OCI-LY1 (cell line): ENCODE measurements around the gene CDY2A.
"Not testable (repeated sequence)": the region's sequence is repeated elsewhere in the genome, so short reads cannot be mapped to it uniquely, and the experiment has no call there.

Experiments
- H2AFZ ChIP-seq: fragments of 200-600 bp; sonication (generic), shearing (Covaris generic); 2 replicates; pipeline ENCODE4 v1.6.0; 2014; ENCODE audit warnings: antibody characterized with exemption, mild to moderate bottlenecking, low read length
- H3F3A ChIP-seq: fragments of 200-600 bp; sonication (generic), shearing (Covaris generic); 2 replicates; pipeline ENCODE4 v1.6.0; 2014; ENCODE audit warnings: mild to moderate bottlenecking, antibody characterized with exemption, low read length, moderate library complexity; ENCODE audit not compliant: insufficient read depth
- H3K27ac ChIP-seq: fragments of 200-600 bp; sonication (generic); 2 replicates; pipeline ENCODE4 v1.5.1; 2014; ENCODE audit warnings: low read length, mixed run types, mild to moderate bottlenecking, low read depth; ENCODE audit not compliant: poor library complexity, severe bottlenecking
- H3K27me3 ChIP-seq: fragments of 200-600 bp; sonication (generic); 2 replicates; pipeline ENCODE4 v1.6.0; 2014; ENCODE audit warnings: antibody characterized with exemption, mild to moderate bottlenecking, low read length, moderate library complexity; ENCODE audit not compliant: insufficient read depth
- H3K36me3 ChIP-seq: fragments of 200-600 bp; sonication (generic); 2 replicates; pipeline ENCODE4 v1.6.1; 2014; ENCODE audit warnings: mild to moderate bottlenecking, antibody characterized with exemption, low read length, moderate library complexity, mixed read lengths; ENCODE audit not compliant: insufficient read depth
- H3K4me1 ChIP-seq: fragments of 200-600 bp; sonication (generic); 2 replicates; pipeline ENCODE4 v1.5.1; 2014; ENCODE audit warnings: mild to moderate bottlenecking, low read length, moderate library complexity; ENCODE audit not compliant: insufficient read depth, severe bottlenecking
- H3K4me2 ChIP-seq: fragments of 200-600 bp; sonication (generic), shearing (Covaris generic); 2 replicates; pipeline ENCODE4 v1.6.1; 2014; ENCODE audit warnings: low read length
- H3K4me3 ChIP-seq: fragments of 200-600 bp; sonication (generic); 2 replicates; pipeline ENCODE4 v1.5.1; 2014; ENCODE audit warnings: low read length, low read depth, mild to moderate bottlenecking, mixed read lengths; ENCODE audit not compliant: poor library complexity, severe bottlenecking
- H3K79me2 ChIP-seq: fragments of 200-600 bp; shearing (Covaris generic); 2 replicates; pipeline ENCODE4 v1.6.1; 2016; ENCODE audit warnings: mixed run types, low read length, mixed read lengths; ENCODE audit not compliant: insufficient read depth
- H3K9ac ChIP-seq: fragments of 200-600 bp; sonication (generic), shearing (Covaris generic); 2 replicates; pipeline ENCODE4 v1.6.1; 2014; ENCODE audit warnings: mild to moderate bottlenecking, low read length, mixed read lengths
- H3K9me2 ChIP-seq: fragments of 200-600 bp; sonication (generic), shearing (Covaris generic); 2 replicates; pipeline ENCODE4 v1.6.1; 2014; ENCODE audit warnings: low read depth, mild to moderate bottlenecking, low read length, mixed read lengths
- H3K9me3 ChIP-seq: fragments of 200-600 bp; shearing (Covaris generic); 2 replicates; pipeline ENCODE4 v1.6.1; 2014; ENCODE audit warnings: low read length, mixed read lengths
- H4K20me1 ChIP-seq: fragments of 200-600 bp; sonication (generic), shearing (Covaris generic); 2 replicates; pipeline ENCODE4 v1.6.0; 2016; ENCODE audit warnings: mild to moderate bottlenecking, low read length; ENCODE audit not compliant: insufficient read depth

Gene CDY2A

DNA sequence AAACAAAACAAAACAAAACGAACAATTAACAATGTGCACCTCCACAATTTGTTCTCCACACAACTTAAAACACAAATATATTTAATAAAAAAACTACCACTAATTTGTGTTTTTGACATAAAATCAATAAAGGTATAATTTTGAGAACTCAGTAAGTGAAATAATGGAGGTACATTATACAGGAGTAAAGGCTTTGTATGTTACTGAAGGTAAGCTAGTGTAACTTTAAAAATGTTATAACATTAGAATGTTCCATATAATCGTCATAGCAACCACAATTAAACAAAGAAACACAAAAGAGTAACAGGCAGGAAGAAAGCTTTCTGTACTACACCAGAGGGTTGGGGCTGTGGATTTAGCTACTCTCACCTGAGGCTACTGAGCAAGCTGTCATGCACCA lies at the start of gene CDY2A:
Gene CDY2A, plus strand, starts transcription at position 301 of the 400 bp plus-strand sequence. CDS start 328 bp downstream, outside the sequence.
- not testable (repeated sequence) for H3K9me3 ChIP-seq, H3K4me2 ChIP-seq, H3K4me3 ChIP-seq, H2AFZ ChIP-seq, H3K36me3 ChIP-seq, H3K27ac ChIP-seq, H3F3A ChIP-seq, H4K20me1 ChIP-seq, H3K27me3 ChIP-seq, H3K9ac ChIP-seq, H3K4me1 ChIP-seq, H3K79me2 ChIP-seq, H3K9me2 ChIP-seq

DNA sequence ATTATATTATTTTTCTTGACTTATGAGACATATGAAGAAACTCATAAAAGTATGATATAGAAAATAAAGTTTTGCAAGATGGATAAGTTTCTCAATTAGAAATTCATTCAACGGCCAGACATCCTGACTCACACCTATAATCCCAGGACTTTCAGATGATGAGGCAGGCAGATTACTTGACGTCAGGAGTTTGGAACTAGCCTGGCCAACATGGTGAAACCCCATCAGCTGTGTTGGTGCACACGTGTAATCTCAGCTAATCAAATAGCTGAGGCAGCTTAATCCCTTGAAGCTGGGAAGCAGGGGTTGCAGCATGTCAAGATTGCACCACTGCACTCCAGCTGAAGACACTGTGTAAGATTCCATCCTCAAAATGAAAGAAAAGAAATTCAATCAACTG lies 28.0 kb upstream of the CDY2A start:
- H3K27ac ChIP-seq, H3K36me3 ChIP-seq, H3K4me3 ChIP-seq, H3K9me2 ChIP-seq, H4K20me1 ChIP-seq, H3K9ac ChIP-seq, H3F3A ChIP-seq, H3K79me2 ChIP-seq, H3K9me3 ChIP-seq, H2AFZ ChIP-seq, H3K27me3 ChIP-seq, H3K4me1 ChIP-seq, H3K4me2 ChIP-seq: not testable (repeated sequence)

DNA sequence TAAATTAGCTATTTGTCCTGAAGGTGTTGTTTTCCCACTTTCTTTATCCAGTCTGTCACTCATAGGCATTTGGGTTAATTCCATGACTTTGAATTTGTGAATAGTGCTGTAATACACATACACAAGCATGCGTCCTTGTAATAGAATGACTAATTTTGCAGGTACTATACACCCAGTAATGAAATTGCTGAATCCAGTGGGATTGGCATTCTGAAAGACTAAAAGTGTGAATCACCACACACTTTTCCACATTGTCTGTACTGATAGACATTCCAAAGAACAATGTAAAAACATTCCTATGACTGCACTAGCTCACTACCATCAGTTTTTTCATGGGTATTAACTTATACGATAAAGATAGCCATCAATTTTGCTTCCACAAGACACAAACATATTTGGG lies 27.3 kb upstream of the CDY2A start:
- H3K9ac ChIP-seq, H3K27ac ChIP-seq, H3K27me3 ChIP-seq, H3K9me3 ChIP-seq, H3K4me3 ChIP-seq, H3K4me2 ChIP-seq, H3K9me2 ChIP-seq, H3K79me2 ChIP-seq, H3K36me3 ChIP-seq, H3K4me1 ChIP-seq, H4K20me1 ChIP-seq, H2AFZ ChIP-seq, H3F3A ChIP-seq: not testable (repeated sequence)

- H3K79me2 ChIP-seq, H3K4me3 ChIP-seq, H3F3A ChIP-seq: not testable (repeated sequence)
Observed at GRCh38 chrY:18023897-18024296, 1.7 kb upstream of the CDY2A start.

DNA sequence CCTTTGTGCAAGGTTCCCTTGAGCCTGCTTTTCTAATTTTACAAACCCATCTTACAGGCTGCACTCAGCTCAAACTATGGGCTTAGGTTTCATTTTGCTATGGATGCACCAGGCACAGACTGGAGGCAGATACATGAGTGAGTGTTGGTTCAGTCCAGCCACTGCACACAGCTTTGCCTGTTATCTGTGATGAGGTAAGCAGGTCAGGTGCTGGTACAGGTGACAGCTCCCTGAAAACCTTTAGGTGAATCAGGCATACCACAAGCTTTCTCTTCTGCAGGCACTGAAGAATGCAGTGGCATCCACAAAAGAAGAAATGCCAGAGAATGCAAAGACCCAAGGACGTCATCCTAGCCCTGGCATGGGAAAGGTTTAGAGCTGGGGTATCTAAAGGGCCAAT lies 3.3 kb downstream of the CDY2A start:
- not testable (repeated sequence) for H3K27ac ChIP-seq, H3K36me3 ChIP-seq, H3K79me2 ChIP-seq, H3K9me2 ChIP-seq, H3K27me3 ChIP-seq, H3K4me3 ChIP-seq, H3K4me1 ChIP-seq, H3K9me3 ChIP-seq, H2AFZ ChIP-seq, H3F3A ChIP-seq, H4K20me1 ChIP-seq, H3K9ac ChIP-seq, H3K4me2 ChIP-seq

More at GRCh38 chrY:18023897-18024296, 1.7 kb upstream of the CDY2A start:
- not testable (repeated sequence) for H3K9ac ChIP-seq, H4K20me1 ChIP-seq, H3K4me1 ChIP-seq, H3K27me3 ChIP-seq, H3K9me2 ChIP-seq, H3K9me3 ChIP-seq, H2AFZ ChIP-seq, H3K4me2 ChIP-seq, H3K36me3 ChIP-seq, H3K27ac ChIP-seq

DNA sequence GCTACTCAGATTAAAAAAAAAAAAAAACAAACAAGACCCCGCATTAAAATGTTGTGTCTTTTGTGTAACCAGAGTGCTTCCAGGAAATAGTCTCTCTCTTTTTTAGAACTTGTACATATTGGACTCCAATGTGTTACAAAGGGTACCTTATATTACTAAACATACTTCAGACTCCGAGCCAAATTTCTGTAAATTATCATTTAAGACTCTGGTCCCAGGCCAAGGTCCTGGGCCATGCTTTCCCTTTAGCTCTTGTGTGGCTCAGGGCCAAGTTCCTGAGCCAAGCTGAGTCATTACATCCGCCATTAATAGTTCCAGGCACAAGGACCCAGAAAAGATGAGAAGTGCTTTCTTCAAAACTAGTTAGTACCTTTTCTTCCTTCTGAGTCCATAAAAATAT lies 4.6 kb downstream of the CDY2A start:
- H3K79me2 ChIP-seq, H2AFZ ChIP-seq, H3K4me1 ChIP-seq, H3K36me3 ChIP-seq, H3K9me2 ChIP-seq, H3K9me3 ChIP-seq, H3K27me3 ChIP-seq, H3K9ac ChIP-seq, H3K27ac ChIP-seq, H4K20me1 ChIP-seq, H3F3A ChIP-seq, H3K4me3 ChIP-seq, H3K4me2 ChIP-seq: not testable (repeated sequence)

DNA sequence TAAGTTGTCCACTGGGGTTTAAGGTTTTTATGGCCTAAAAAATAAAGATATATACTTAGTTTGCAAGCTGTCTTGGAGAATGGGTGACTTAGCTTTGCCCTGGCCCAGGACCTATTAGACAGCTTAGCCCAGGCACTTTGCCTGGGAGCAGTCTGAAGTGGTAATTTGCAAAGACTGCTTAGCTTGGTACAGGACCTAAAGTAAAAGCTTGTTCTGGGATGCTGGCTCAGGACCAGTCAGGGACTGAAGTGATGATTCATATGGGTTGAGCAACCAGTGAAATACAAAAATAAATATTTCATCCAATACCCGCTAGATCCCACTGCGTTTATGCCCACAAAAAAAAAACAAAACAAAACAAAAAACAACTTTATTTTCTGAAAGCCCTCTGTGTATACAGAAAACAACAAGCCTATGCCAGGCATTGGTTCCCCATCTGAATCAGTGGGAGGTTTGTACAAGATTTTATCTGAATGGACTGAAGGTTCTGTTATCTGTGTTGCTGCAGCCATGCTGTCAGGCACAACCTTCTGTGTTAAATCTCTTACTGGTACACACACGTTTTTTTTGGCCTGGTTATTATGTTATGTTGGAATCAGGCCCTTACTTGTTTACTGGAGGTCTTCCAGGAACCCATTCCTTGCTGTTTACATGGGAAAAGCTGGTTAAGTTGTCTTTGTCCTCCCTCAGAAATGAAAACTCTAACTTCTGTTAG lies 8.7 kb downstream of the CDY2A start:
- H3K4me2 ChIP-seq, H3K79me2 ChIP-seq, H3K4me3 ChIP-seq, H3K36me3 ChIP-seq, H3K9me2 ChIP-seq, H3K9ac ChIP-seq, H3K27me3 ChIP-seq, H3K27ac ChIP-seq, H4K20me1 ChIP-seq, H3K4me1 ChIP-seq, H3K9me3 ChIP-seq, H2AFZ ChIP-seq, H3F3A ChIP-seq: not testable (repeated sequence)

- H3K4me3 ChIP-seq, H3K27me3 ChIP-seq, H3K9me3 ChIP-seq, H3K9me2 ChIP-seq, H4K20me1 ChIP-seq, H3K36me3 ChIP-seq, H3K4me1 ChIP-seq, H3K79me2 ChIP-seq, H3F3A ChIP-seq, H3K4me2 ChIP-seq, H3K27ac ChIP-seq, H3K9ac ChIP-seq, H2AFZ ChIP-seq: not testable (repeated sequence)
Observed at GRCh38 chrY:18034864-18035263, 9.3 kb downstream of the CDY2A start.
